Inferior parietal cortex (tissue), 1 donor: Measurements from ENCODE around the gene PPP1R3F.

Experiments used
- DNase-seq: peaks from one replicate; pipeline ENCODE4 v3.0.0-alpha.2; 2016; ENCODE audit errors: extremely low spot score

Gene PPP1R3F

GRCh38 chrX:49269767-49270248, at the start of gene PPP1R3F:
Gene PPP1R3F, plus strand, starts transcription at chrX:49269793. Its CDS starts 77 bp downstream, at chrX:49269870.
- DNase-seq: no peak

GRCh38 chrX:49220100-49220499, 49.5 kb upstream of the PPP1R3F start:
- DNase-seq: no peak

GRCh38 chrX:49221868-49222267, 47.7 kb upstream of the PPP1R3F start:
- no peak for DNase-seq

GRCh38 chrX:49225858-49226257, 43.7 kb upstream of the PPP1R3F start:
- no peak for DNase-seq

GRCh38 chrX:49226946-49227345, 42.6 kb upstream of the PPP1R3F start:
- no peak for DNase-seq

- DNase-seq: no peak
Measured at GRCh38 chrX:49227726-49228125, 41.9 kb upstream of the PPP1R3F start.

GRCh38 chrX:49228185-49228584, 41.4 kb upstream of the PPP1R3F start:
- no peak for DNase-seq

- DNase-seq: no peak
Measured at GRCh38 chrX:49230500-49231232, 38.9 kb upstream of the PPP1R3F start.

- DNase-seq: no peak
Measured at GRCh38 chrX:49231333-49232000, 38.1 kb upstream of the PPP1R3F start.

- DNase-seq: no peak
Measured at GRCh38 chrX:49232525-49232924, 37.1 kb upstream of the PPP1R3F start.

- no peak for DNase-seq
Measured at GRCh38 chrX:49233176-49233575, 36.4 kb upstream of the PPP1R3F start, which contains the start of gene CACNA1F. Gene CACNA1F, minus strand, starts transcription at chrX:49233340. Its CDS starts 31 bp downstream, at chrX:49233309.

- no peak for DNase-seq
Measured at GRCh38 chrX:49233887-49234555, 35.6 kb upstream of the PPP1R3F start.

- DNase-seq: no peak
Measured at GRCh38 chrX:49237060-49237459, 32.5 kb upstream of the PPP1R3F start.

GRCh38 chrX:49238735-49239134, 30.9 kb upstream of the PPP1R3F start:
- no peak for DNase-seq

- no peak for DNase-seq
Measured at GRCh38 chrX:49242545-49243066, 27.0 kb upstream of the PPP1R3F start.

GRCh38 chrX:49243166-49243565, 26.4 kb upstream of the PPP1R3F start:
- DNase-seq: no peak

- no peak for DNase-seq
Measured at GRCh38 chrX:49244207-49244606, 25.4 kb upstream of the PPP1R3F start.

- DNase-seq: no peak
Measured at GRCh38 chrX:49246541-49246940, 23.1 kb upstream of the PPP1R3F start.

- no peak for DNase-seq
Measured at GRCh38 chrX:49247346-49247745, 22.2 kb upstream of the PPP1R3F start.

GRCh38 chrX:49247916-49248811, 21.4 kb upstream of the PPP1R3F start:
- no peak for DNase-seq

- DNase-seq: no peak
Measured at GRCh38 chrX:49249071-49249470, 20.5 kb upstream of the PPP1R3F start.
